Astrocyte (in vitro differentiated cells and primary cell): ENCODE results near the gene LYG2.

Experiments
- EZH2 ChIP-seq: IDR thresholded peaks from 2 replicates; pipeline ENCODE4 v1.6.1; 2012; ENCODE audit warnings: mild to moderate bottlenecking, low read length, inconsistent platforms; ENCODE audit not compliant: insufficient read depth
- TF ChIP-seq, protein P1 (sequence below): IDR thresholded peaks from 2 replicates; pipeline ENCODE4 v1.5.1; 2011; ENCODE audit warnings: low read depth, mild to moderate bottlenecking, inconsistent platforms, low read length, moderate library complexity; ENCODE audit not compliant: insufficient read depth

DNA sequence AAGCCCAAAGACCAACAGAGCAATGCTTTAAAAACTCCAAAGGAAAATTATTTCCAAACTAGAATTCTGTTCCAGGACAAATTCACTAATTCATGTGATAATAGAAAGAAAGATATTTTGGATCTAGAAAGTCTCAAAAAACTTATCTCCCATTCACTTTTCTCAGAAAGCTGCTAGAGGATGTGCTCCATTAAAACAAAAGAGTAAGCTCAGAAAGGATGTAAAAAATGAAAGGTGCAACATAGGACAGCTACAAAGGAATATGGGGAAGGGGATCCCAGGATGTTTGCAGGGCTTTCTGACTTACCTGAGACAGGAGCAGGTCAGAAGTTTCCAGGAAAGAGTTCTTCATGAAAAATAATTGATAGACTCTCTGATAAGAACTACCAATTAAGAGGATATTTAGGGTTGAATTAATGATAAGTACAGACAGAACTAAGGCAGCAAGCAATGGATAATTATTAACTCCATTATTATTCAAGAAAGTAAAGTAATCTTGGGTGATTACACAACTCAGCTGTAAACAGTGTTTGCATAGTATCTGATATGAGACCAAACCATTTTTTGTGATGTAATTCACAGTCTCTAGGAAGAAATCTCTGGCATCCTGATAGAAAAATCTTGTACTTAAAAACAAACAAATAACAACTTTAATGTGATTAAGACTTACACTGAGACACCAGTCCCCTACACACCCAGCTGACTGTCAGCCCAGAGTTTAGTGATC, 24.7 kb upstream of the LYG2 start:
- TF ChIP-seq, protein P1, sequence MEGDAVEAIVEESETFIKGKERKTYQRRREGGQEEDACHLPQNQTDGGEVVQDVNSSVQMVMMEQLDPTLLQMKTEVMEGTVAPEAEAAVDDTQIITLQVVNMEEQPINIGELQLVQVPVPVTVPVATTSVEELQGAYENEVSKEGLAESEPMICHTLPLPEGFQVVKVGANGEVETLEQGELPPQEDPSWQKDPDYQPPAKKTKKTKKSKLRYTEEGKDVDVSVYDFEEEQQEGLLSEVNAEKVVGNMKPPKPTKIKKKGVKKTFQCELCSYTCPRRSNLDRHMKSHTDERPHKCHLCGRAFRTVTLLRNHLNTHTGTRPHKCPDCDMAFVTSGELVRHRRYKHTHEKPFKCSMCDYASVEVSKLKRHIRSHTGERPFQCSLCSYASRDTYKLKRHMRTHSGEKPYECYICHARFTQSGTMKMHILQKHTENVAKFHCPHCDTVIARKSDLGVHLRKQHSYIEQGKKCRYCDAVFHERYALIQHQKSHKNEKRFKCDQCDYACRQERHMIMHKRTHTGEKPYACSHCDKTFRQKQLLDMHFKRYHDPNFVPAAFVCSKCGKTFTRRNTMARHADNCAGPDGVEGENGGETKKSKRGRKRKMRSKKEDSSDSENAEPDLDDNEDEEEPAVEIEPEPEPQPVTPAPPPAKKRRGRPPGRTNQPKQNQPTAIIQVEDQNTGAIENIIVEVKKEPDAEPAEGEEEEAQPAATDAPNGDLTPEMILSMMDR = no peak
- no peak for TF ChIP-seq EZH2
